ENCODE results near the gene KAZN.
A peak's percentile ranks its signal among the peaks of the same experiment; 100 is the strongest.

KAZN gene

DNA sequence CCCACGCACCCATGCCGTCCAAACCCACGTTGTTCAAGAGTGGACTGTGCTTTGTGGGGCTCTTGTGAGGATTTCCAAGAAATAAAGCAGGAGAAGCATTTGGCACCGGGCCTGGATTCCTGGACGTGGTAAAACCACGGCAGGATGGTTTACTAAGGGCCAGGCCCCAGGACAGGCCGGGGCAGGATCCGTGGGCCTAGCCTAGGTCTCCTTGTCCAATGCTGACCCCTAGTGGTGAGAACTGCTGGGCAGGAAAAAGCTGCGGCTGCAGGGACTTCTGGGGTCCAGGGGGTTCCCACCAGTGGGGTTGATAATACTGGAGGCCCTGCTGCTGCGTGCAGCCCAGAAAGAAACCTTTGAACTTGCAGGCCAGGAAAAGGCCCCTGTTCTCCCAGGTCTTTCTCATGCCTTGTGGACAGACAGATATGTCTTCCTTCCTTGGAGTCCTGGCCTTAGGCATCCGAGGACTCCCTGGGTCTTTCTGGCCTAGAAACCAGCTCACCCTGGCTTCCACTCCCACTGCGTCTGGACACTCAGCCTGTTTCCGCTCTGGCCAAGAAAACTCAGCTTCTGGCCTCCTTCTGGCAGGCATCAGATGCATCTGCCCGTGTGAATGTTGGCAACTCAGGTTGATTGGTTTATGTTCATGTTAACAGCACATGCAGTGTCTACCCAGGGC, 448.1 kb downstream of the KAZN start:
- DNase-seq = peak; percentile 84

- no peak for DNase-seq
Measured at GRCh38 chr1:15047237-15047636, 448.8 kb downstream of the KAZN start.

GRCh38 chr1:15048437-15048980, 450.0 kb downstream of the KAZN start:
- DNase-seq = no peak

- DNase-seq = no peak
Measured at GRCh38 chr1:15049067-15049466, 450.6 kb downstream of the KAZN start.

DNA sequence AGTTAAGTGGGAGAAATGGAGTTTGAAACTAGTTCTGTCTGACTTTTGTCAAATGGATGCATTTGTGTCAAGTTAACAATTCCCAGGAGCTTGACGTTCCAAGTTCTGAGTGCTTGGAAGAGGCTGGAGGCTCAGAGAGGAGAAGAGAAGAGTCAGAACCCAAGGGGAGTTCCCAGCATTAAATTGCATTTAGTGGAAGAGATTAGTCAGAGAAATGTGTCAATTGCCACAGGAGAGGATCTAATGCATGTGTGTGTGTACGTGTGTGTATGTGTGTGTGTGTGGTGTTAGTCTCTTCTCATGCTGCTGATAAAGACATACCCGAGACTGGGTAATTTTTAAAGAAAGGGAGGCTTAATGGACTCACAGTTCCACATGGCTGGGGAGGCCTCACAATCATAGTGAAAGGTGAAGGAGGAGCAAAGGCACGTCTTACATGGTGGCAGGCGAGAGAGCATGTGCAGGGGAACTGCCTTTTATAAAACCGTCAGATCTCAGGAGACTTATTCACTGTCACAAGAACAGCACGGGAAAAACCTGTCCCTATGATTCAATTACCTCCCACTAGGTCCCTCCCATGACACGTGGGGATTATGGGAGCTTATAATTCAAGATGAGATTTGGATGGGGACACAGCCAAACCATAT, 453.5 kb downstream of the KAZN start:
- no peak for DNase-seq

DNA sequence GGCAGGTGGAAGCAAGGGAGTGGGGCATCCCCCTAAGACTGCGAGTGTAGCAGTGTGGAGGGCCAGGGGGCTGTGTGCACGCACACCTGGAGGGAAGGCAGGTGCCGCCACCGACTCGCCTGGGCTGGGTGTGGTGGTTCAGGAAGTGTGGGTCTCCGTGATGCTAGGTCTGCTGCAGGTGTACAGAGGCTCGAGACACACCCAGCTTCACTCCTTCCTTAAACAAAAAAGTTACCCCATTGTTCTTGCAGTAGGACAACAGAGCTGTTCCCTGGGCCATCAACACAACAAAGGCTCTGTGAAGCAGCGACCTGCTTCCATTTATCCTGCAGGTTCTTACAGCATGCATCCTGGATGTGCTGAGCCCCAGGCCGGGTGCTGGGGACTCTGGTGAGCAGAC, 454.7 kb downstream of the KAZN start:
- no peak for DNase-seq

DNA sequence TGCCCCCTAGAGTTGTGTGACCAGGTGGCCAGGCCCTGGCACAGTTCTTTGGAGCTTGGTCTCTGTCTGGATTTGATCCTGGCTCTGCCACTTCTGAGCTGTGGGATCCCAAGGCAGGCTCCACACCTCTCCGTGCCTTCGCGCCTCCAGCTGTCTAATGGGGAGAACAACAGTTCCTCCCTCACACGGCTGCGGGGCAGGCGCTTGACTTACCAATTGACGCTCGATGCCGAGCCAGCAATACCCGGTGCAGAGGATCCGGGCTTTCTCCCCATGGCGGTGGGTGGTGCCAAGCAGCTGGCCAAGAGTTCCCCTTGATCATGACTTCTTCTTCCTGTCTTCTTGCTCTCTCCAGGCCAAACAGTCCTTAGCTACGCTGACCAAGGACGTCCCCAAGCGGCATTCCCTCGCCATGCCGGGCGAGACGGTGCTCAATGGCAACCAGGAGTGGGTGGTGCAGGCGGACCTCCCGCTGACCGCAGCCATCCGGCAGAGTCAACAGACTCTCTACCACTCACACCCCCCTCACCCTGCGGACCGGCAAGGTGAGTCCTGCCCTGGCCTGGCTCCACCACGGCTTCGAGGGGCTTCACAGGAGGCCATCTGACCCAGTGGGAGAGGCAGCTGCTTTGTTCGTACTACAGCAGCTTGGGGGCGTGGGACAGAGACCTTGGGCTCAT, 457.4 kb downstream of the KAZN start:
- DNase-seq = no peak

DNA sequence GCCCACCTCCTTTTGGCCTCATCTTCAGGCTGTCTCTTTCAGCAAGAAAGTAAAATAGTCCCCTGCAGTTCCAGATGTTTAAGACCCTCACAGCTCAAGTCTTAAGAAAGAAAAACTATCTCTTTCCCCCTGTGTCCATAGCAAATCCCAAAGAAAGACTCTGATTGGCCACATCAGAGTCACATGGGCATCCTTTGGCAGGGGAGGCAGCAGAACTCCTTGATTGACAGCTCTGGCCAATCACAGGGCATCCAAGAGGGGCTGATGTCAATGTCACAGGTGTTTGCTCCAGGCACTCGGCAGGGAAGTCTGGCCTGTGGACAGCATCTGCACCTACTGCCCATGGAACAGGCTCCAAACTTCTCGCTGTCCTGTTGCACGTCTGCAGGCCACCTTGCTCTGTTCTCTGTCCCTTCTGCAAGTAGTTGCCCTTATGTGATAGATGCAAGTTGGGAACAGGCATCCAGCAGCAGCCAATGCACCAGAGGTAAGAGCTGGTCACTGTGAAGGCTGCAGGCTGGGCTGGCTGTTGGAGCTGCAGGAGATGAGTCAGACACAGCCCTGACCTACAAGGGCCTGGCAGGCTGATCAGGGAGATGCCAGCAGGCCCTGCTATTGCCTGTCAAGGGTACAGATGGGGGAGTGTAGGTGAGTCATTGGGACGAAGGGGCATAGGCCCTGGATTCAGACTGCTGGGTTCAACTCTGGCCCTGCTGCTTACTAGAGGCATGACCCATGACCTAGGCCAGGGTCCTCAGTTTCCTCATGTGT, 458.2 kb downstream of the KAZN start:
- DNase-seq = no peak

GRCh38 chr1:15057834-15058233, 459.3 kb downstream of the KAZN start:
- DNase-seq = no peak

DNA sequence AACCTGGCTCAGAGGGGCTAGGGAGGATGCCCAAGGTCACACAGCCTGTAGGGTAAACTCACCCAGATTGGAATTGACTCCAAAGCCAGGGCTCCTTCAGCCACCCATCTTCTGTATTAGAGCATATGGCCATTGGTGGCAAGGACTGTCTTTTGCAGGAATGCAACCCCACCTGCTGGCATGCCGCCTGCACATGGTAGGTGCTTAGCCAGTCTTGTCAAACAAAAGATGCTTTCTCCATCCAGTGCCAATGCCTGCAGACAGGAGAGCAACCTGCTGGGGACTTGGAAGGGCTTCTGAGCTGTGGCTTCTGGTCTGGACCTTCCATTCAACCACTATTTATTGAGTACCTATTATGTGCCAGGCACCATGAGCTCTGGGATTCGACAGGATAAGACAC, 459.8 kb downstream of the KAZN start:
- no peak for DNase-seq

DNA sequence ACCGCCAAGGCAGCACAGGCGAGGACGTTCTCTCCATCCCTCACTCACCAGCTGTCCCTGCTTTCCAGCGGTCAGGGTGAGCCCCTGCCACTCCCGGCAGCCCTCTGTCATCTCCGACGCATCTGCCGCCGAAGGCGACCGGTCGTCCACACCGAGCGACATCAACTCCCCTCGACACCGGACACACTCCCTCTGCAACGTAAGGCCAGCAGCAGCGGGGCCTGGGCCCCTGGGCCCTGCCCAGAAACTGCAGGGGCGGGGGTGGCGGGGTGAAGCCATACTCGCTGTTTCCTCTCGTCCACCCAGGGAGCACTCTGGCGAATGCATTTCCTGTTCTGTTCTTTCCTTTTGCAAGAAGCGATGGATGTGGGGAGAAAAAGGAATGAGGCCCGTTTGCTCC, 461.6 kb downstream of the KAZN start:
- DNase-seq = no peak

GRCh38 chr1:15062479-15063099, 464.1 kb downstream of the KAZN start:
- no peak for DNase-seq

DNA sequence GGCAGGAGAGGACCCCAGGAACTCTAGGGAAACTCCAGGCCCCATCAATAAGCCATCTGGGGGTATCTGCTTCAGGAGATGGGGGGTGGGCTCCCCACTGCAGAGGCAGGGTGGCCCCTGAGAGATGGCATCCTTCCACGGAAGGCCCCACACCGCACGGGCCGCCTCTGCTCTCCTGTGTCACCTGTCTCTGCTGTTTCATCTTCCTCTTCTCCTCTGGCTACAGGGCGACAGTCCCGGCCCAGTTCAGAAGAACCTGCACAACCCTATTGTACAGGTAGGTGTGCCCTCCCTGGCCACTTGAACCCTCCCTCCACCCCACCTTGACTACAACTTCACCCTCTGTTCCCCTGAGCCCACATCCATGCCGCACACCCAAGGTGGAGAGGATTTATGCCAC, 464.9 kb downstream of the KAZN start:
- DNase-seq = no peak

DNA sequence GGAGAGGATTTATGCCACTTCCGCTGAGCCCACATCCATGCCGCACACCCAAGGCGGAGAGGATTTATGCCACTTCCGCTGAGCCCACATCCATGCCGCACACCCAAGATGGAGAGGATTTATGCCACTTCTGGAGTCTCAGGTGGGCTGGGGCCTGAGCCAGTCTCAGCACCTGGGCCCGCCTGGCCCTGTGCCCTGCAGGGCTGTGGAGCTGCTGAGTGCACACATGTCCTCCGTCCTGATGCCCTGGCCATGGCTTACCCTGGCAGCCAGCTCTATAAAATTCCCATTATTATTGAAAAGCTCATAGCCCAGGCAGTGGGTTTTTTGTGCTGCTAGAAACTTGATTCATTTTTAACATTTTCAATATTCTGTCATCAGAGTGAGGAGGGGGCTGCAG, 465.3 kb downstream of the KAZN start:
- no peak for DNase-seq

- DNase-seq = no peak
Measured at GRCh38 chr1:15064217-15064929, 465.9 kb downstream of the KAZN start.

DNA sequence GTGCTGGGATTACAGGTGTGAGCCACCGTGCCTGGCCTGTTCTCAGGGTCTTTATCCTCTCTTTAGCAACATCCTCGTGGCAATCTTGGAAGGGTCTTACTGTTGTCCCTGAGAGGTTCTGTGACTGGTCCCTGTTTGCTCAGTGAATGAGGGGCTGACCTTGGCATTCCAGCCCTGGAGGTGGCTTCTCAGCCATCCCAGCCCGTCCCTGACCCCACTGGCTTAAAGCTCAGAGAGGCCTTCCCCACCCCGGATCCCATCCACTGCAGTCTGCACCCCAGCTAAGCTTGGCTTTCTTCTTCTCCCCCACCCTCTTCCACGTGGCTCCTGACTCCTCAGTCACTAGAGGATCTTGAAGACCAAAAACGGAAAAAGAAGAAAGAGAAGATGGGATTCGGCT, 466.8 kb downstream of the KAZN start:
- DNase-seq = no peak

- DNase-seq = no peak
Measured at GRCh38 chr1:15065736-15066135, 467.3 kb downstream of the KAZN start.

- no peak for DNase-seq
Measured at GRCh38 chr1:15066191-15066590, 467.7 kb downstream of the KAZN start.

- no peak for DNase-seq
Measured at GRCh38 chr1:15067148-15067547, 468.7 kb downstream of the KAZN start.

- DNase-seq = no peak
Measured at GRCh38 chr1:15068152-15068551, 469.7 kb downstream of the KAZN start.

DNA sequence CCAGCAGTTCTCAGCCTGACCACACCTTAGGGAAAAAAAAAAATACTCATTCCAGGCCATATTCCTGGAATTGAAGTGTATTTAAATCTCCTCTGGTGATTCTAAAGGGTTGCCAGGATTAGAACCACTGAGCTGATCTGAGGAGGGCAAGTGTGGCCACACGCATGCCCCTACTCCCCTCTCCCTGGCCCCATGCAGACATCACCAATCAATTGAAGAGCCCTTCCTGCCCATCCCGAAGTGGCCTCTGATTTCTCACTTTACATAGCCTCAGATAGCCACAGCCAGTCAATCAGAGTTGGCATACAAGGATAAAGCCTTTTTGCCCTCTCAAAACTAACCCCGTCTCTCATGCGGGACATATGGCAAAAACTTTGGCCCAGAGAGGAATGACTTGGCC, 470.5 kb downstream of the KAZN start:
- no peak for DNase-seq

DNA sequence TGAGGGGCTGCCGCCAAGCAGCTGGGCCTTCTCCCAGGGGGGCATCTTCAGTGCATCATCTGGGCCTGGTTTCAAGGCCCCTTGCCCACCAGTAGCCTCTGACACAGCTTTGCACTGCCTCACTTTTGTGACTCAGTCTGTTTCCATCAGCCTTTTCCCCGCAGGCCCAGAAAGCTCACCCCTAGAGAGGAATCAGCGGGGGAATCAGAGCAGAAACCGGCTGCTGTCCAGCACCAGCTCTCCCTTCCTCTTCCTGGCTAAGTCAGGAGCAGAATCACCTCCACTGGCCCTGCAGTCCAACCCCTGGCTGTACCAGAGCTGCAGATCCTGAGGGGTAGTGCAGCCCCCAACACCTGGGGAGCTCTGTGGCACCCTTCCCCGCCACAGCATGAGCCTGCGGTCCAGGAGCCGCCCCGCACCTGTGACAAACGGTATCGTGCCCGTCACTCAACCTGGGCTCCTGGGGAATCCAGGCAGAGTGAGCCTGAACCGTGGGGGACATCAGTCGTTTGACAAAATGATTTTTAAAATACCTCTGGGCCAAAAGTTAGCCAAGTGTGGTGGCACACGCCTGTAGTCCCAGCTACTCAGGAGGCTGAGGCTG, 471.8 kb downstream of the KAZN start:
- DNase-seq = no peak

Measured in femur (tissue), 1 donor.